Neural cell (in vitro differentiated cells): Measurements from ENCODE around the gene CRACDL. TPM values are rescaled to one million over a fixed set of nuclear protein-coding genes. Genes with fewer than 3 reads are reported as not detected.

Source experiments
- H2AFZ ChIP-seq: fragments of 200-600, 300-800 bp; sonication (generic), shearing (Covaris generic); 2 replicates; pipeline ENCODE4 v1.6.0; 2014; ENCODE audit warnings: low read depth, mild to moderate bottlenecking, antibody characterized with exemption, low read length, moderate library complexity
- H3F3A ChIP-seq: fragments of 200-600 bp; shearing (Covaris generic); 2 replicates; pipeline ENCODE4 v1.6.1; 2016; ENCODE audit warnings: mild to moderate bottlenecking, moderate library complexity, mixed read lengths, antibody characterized with exemption, low read length; ENCODE audit not compliant: insufficient read depth, poor library complexity, severe bottlenecking
- H3K27ac ChIP-seq: fragments of 200-600, 300-800 bp; sonication (generic), shearing (Covaris generic); 2 replicates; pipeline ENCODE4 v1.5.1; 2014; ENCODE audit warnings: mild to moderate bottlenecking, low read length, moderate library complexity
- H3K27me3 ChIP-seq: fragments of 300-800, 200-600 bp; sonication (generic), shearing (Covaris generic); 2 replicates; pipeline ENCODE4 v1.6.0; 2014; ENCODE audit warnings: mild to moderate bottlenecking, low read depth, low read length, moderate library complexity; ENCODE audit not compliant: insufficient read depth
- H3K36me3 ChIP-seq: fragments of 300-800, 200-600 bp; sonication (generic), shearing (Covaris generic); 2 replicates; pipeline ENCODE4 v1.5.1; 2014; ENCODE audit warnings: mild to moderate bottlenecking, antibody characterized with exemption, low read length, moderate library complexity; ENCODE audit not compliant: insufficient read depth
- H3K4me2 ChIP-seq: fragments of 300-800, 200-600 bp; sonication (generic), shearing (Covaris generic); 2 replicates; pipeline ENCODE4 v1.6.0; 2014; ENCODE audit warnings: mild to moderate bottlenecking, low read length
- H3K4me3 ChIP-seq: fragments of 300-800, 200-600 bp; sonication (generic), shearing (Covaris generic); 2 replicates; pipeline ENCODE4 v1.5.1; 2014; ENCODE audit warnings: mild to moderate bottlenecking, low read length, moderate library complexity
- H3K79me2 ChIP-seq: fragments of 200-600 bp; shearing (Covaris generic); replicated peaks from 2 replicates; pipeline ENCODE4 v1.6.0; 2014; ENCODE audit warnings: mild to moderate bottlenecking, low read length, moderate library complexity; ENCODE audit not compliant: insufficient read depth
- H3K9ac ChIP-seq: fragments of 300-800, 200-600 bp; sonication (generic), shearing (Covaris generic); 2 replicates; pipeline ENCODE4 v1.6.1; 2016; ENCODE audit warnings: mild to moderate bottlenecking, low read length, mixed read lengths
- H3K9me2 ChIP-seq: fragments of 200-600 bp; shearing (Covaris generic); 2 replicates; pipeline ENCODE4 v1.6.1; 2016; ENCODE audit warnings: mild to moderate bottlenecking, low read length, mixed read lengths; ENCODE audit not compliant: insufficient read depth
- H3K9me3 ChIP-seq: fragments of 200-600, 300-800 bp; sonication (generic), shearing (Covaris generic); 2 replicates; pipeline ENCODE4 v1.6.1; 2016; ENCODE audit warnings: mild to moderate bottlenecking, mixed run types, low read length, moderate library complexity, mixed read lengths
- H4K20me1 ChIP-seq: fragments of 200-600 bp; shearing (Covaris generic); 2 replicates; pipeline ENCODE4 v1.6.1; 2016; ENCODE audit warnings: mild to moderate bottlenecking, mixed run types; ENCODE audit not compliant: insufficient read depth
- EP300 ChIP-seq: fragments of 450-650 bp; conservative IDR thresholded peaks from 2 replicates; pipeline ENCODE4 v1.6.1; 2014; ENCODE audit warnings: antibody characterized with exemption, mild to moderate bottlenecking, moderate library complexity; ENCODE audit not compliant: poor library complexity, severe bottlenecking
- EZH2 ChIP-seq: fragments of 200-600, 300-800 bp; shearing (Covaris generic), sonication (generic); IDR thresholded peaks from 2 replicates; pipeline ENCODE4 v1.6.1; 2014; ENCODE audit warnings: antibody characterized with exemption, low read length, borderline replicate concordance, mild to moderate bottlenecking; ENCODE audit not compliant: insufficient read depth, poor library complexity, severe bottlenecking
- MXI1 ChIP-seq: fragments of 450-650 bp; conservative IDR thresholded peaks from 2 replicates; pipeline ENCODE4 v1.6.1; 2014; ENCODE audit warnings: antibody characterized with exemption, mild to moderate bottlenecking; ENCODE audit not compliant: poor library complexity, severe bottlenecking
- POLR2AphosphoS5 ChIP-seq: IDR thresholded peaks from 2 replicates; pipeline ENCODE4 v1.6.1; 2012
- RAD21 ChIP-seq: fragments of 450-650 bp; conservative IDR thresholded peaks from 2 replicates; pipeline ENCODE4 v1.6.1; 2014; ENCODE audit warnings: antibody characterized with exemption, mild to moderate bottlenecking, moderate library complexity
- SMC3 ChIP-seq: fragments of 450-650 bp; conservative IDR thresholded peaks from 2 replicates; pipeline ENCODE4 v1.6.1; 2014; ENCODE audit warnings: antibody characterized with exemption, mild to moderate bottlenecking, moderate library complexity; ENCODE audit not compliant: poor library complexity
- TAF1 ChIP-seq: IDR thresholded peaks from 2 replicates; pipeline ENCODE4 v1.6.1; 2012; ENCODE audit warnings: low read depth
- polyA plus RNA-seq: library from polyadenylated mRNA; depleted of rRNA; stranded (reverse); fragments of >200 nt; gene quantifications from 2 replicates; pipeline ENCODE4 v1.2.3, GENCODE V29; 2014
- TF ChIP-seq, protein P1 (sequence below): fragments of 450-650 bp; IDR thresholded peaks from 2 replicates; pipeline ENCODE4 v1.5.1; 2014; ENCODE audit warnings: antibody characterized with exemption, mild to moderate bottlenecking, moderate library complexity; ENCODE audit not compliant: poor library complexity, severe bottlenecking
- TF ChIP-seq, protein P2 (sequence below): IDR thresholded peaks from 2 replicates; pipeline ENCODE4 v1.6.1; 2012; ENCODE audit warnings: borderline replicate concordance

The CRACDL gene
- polyA plus RNA-seq, 1 donor from 2014 or later, result 0.85 TPM

DNA sequence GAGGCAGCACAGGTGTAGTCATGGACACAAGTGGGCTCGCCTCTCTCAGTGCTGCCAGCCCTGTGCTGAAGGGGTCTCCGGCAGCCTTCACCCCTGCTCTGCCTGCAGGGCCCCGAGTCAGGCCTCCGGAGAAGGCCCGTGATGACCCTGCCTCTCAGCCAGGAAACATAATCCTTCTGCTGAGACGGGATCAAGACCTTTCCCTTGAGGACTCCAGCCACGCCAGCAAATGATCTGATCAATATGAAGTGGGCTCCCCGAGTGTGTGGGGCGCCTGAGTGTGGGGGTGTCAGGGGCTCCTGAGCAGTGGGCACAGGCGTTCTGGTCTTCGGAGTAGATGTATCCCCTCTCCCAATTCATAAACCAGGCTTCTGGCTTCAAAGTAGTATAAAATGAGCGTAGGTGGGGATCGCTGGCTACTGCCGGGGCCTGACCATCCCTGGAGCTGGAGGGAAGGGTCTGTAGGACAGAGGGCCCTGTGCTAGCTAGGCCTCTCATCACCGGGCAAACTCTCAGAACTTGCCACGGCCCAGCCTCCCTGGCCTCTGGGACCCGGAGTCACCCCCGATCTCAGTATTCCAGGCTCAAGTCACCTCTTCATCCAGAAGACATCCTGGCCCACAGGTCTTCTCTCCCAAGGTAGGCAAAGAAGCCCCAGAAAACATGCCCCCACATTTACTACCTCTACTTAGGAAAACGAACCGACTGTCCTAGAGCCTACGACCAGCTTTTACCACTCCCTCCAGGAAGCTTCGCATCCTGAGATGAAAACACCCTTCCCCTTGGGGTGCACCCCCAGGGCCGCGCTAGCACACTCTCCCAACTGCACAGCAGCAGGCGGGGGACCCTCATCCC, 33.6 kb downstream of the CRACDL start:
- Histone ChIP-seq H3K27ac (no peak overlapping the region), H3K9ac (no peak overlapping the region), H3K27me3 (no peaks in the 10 kb centered on the region), H3K4me2 (no peak overlapping the region), H3K4me3 (no peak overlapping the region), H3F3A (no peaks in the 10 kb centered on the region), H4K20me1 (no peaks in the 10 kb centered on the region), H3K9me2 (no peaks in the 10 kb centered on the region), H3K79me2 (no peaks in the 10 kb centered on the region), H2AFZ (no peak overlapping the region), H3K9me3 (no peaks in the 10 kb centered on the region), H3K36me3 (no peaks in the 10 kb centered on the region)
- TF ChIP-seq EP300 (no peak), TAF1 (no peak), EZH2 (no peak), POLR2AphosphoS5 (no peak), MXI1 (no peak), SMC3 (no peak), RAD21 (no peak)
- TF ChIP-seq, protein P1, sequence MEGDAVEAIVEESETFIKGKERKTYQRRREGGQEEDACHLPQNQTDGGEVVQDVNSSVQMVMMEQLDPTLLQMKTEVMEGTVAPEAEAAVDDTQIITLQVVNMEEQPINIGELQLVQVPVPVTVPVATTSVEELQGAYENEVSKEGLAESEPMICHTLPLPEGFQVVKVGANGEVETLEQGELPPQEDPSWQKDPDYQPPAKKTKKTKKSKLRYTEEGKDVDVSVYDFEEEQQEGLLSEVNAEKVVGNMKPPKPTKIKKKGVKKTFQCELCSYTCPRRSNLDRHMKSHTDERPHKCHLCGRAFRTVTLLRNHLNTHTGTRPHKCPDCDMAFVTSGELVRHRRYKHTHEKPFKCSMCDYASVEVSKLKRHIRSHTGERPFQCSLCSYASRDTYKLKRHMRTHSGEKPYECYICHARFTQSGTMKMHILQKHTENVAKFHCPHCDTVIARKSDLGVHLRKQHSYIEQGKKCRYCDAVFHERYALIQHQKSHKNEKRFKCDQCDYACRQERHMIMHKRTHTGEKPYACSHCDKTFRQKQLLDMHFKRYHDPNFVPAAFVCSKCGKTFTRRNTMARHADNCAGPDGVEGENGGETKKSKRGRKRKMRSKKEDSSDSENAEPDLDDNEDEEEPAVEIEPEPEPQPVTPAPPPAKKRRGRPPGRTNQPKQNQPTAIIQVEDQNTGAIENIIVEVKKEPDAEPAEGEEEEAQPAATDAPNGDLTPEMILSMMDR, result no peak
- TF ChIP-seq, protein P2, sequence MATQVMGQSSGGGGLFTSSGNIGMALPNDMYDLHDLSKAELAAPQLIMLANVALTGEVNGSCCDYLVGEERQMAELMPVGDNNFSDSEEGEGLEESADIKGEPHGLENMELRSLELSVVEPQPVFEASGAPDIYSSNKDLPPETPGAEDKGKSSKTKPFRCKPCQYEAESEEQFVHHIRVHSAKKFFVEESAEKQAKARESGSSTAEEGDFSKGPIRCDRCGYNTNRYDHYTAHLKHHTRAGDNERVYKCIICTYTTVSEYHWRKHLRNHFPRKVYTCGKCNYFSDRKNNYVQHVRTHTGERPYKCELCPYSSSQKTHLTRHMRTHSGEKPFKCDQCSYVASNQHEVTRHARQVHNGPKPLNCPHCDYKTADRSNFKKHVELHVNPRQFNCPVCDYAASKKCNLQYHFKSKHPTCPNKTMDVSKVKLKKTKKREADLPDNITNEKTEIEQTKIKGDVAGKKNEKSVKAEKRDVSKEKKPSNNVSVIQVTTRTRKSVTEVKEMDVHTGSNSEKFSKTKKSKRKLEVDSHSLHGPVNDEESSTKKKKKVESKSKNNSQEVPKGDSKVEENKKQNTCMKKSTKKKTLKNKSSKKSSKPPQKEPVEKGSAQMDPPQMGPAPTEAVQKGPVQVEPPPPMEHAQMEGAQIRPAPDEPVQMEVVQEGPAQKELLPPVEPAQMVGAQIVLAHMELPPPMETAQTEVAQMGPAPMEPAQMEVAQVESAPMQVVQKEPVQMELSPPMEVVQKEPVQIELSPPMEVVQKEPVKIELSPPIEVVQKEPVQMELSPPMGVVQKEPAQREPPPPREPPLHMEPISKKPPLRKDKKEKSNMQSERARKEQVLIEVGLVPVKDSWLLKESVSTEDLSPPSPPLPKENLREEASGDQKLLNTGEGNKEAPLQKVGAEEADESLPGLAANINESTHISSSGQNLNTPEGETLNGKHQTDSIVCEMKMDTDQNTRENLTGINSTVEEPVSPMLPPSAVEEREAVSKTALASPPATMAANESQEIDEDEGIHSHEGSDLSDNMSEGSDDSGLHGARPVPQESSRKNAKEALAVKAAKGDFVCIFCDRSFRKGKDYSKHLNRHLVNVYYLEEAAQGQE, result no peak

DNA sequence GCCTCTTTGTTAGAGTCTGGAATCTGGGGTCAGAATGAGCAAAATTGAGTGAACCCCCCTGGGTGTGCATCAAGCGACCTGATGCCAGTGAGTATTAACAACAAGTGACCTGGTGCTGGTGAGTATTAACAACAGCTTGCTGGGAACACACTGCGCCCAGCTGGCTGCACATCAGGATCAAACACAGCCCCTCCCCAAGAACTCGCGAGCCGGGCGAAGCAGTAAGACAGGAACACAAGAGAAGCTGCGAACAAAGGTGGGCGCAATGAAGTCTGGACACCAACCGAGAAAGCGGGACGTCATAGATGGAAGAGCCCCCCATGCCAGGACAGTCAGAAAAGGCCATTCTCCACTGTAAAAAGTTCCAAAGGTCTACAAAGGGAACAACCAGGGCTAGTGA, 34.3 kb downstream of the CRACDL start:
- Histone ChIP-seq H3K79me2 (no peaks in the 10 kb centered on the region), H3K9ac (no peak overlapping the region), H3K4me2 (no peak overlapping the region), H3K4me3 (no peak overlapping the region), H3F3A (no peaks in the 10 kb centered on the region), H3K9me3 (no peaks in the 10 kb centered on the region), H2AFZ (no peak overlapping the region), H3K9me2 (no peaks in the 10 kb centered on the region), H3K27me3 (no peaks in the 10 kb centered on the region), H3K36me3 (no peaks in the 10 kb centered on the region), H3K27ac (no peak overlapping the region), H4K20me1 (no peaks in the 10 kb centered on the region)
- no peak for TF ChIP-seq MXI1
- TF ChIP-seq EZH2, result no peak
- no peak for TF ChIP-seq EP300
- no peak for TF ChIP-seq RAD21
- no peak for TF ChIP-seq TAF1
- no peak for TF ChIP-seq SMC3
- TF ChIP-seq, protein P2, result no peak
- TF ChIP-seq, protein P1, result no peak
- no peak for TF ChIP-seq POLR2AphosphoS5
